Left renal pelvis (tissue), 4 donors: ENCODE results near the gene PGM3. TPM values are rescaled to one million over a fixed set of nuclear protein-coding genes. Genes with fewer than 3 reads are reported as not detected.
"Not testable (repeated sequence)": the region's sequence is repeated elsewhere in the genome, so short reads cannot be mapped to it uniquely, and the experiment has no call there.

ENCODE experiments used
- DNase-seq, 4 donors: peaks; one replicate each; pipeline ENCODE4 v3.0.0-alpha.2; 2013; ENCODE audit warnings: low read depth in 4 of 4, low spot score in 3 of 4
- polyA plus RNA-seq, 4 donors: library from polyadenylated mRNA; unstranded; fragments of 120-200 nt; gene quantifications; one replicate each; pipeline ENCODE4 v1.2.1, GENCODE V29; 2013; ENCODE audit not compliant: insufficient read length in 4 of 4

The PGM3 gene
- polyA plus RNA-seq = 10 to 100 TPM; 41.6 to 60.6 (median 49.9) TPM

- peak; percentile 72 to 80 (median 76) for DNase-seq
These were observed at the start of gene PGM3, which contains the start of gene RWDD2A for GRCh38 chr6:83192871-83193746. Gene PGM3, minus strand, starts transcription at chr6:83193265. Its CDS starts 2,253 bp downstream, at chr6:83191012. Gene RWDD2A, plus strand, starts transcription at chr6:83193357. Its CDS starts 1,095 bp downstream, at chr6:83194452.

GRCh38 chr6:83231146-83231545, 38.1 kb upstream of the PGM3 start:
- DNase-seq = no peak

GRCh38 chr6:83226517-83226916, 33.5 kb upstream of the PGM3 start:
- DNase-seq = no peak

- DNase-seq = no peak
These were observed 28.9 kb upstream of the PGM3 start for GRCh38 chr6:83221889-83222479.

GRCh38 chr6:83221276-83221675, 28.2 kb upstream of the PGM3 start:
- no peak for DNase-seq

- no peak for DNase-seq
These were observed 27.1 kb upstream of the PGM3 start for GRCh38 chr6:83220121-83220520.

GRCh38 chr6:83218646-83219045, 25.6 kb upstream of the PGM3 start:
- DNase-seq = peak in 1 of 4 donors; percentile 16

GRCh38 chr6:83216806-83217205, 23.7 kb upstream of the PGM3 start:
- no peak for DNase-seq

- peak in 1 of 4 donors; percentile 35 for DNase-seq
These were observed 22.3 kb upstream of the PGM3 start for GRCh38 chr6:83215131-83216047.

- no peak for DNase-seq
These were observed 9.0 kb upstream of the PGM3 start for GRCh38 chr6:83202031-83202430.

GRCh38 chr6:83199863-83200225, 6.8 kb upstream of the PGM3 start:
- no peak for DNase-seq

GRCh38 chr6:83199173-83199862, 6.3 kb upstream of the PGM3 start:
- DNase-seq = no peak

- no peak for DNase-seq
These were observed 5.6 kb upstream of the PGM3 start for GRCh38 chr6:83198486-83199172.

- DNase-seq = no peak
These were observed 892 bp upstream of the PGM3 start for GRCh38 chr6:83193747-83194566.

GRCh38 chr6:83192456-83192855, 609 bp downstream of the PGM3 start:
- no peak for DNase-seq

GRCh38 chr6:83191974-83192373, 1.1 kb downstream of the PGM3 start:
- not testable (repeated sequence) for DNase-seq

GRCh38 chr6:83190626-83191025, 2.4 kb downstream of the PGM3 start:
- DNase-seq = no peak

GRCh38 chr6:83188501-83188900, 4.6 kb downstream of the PGM3 start:
- DNase-seq = no peak

GRCh38 chr6:83185096-83185495, 8.0 kb downstream of the PGM3 start:
- no peak for DNase-seq
